MM.1S (cell line): ENCODE measurements around the gene EFCAB14.

Experiments
- CTCF ChIP-seq: fragments of 300-600 bp; sonication (generic); IDR thresholded peaks from 2 replicates; pipeline ENCODE4 v1.5.1; 2016; ENCODE audit warnings: antibody characterized with exemption, low read length, mixed read lengths
- EZH2 ChIP-seq: fragments of 300-600 bp; sonication (generic); optimal IDR thresholded peaks from 2 replicates; pipeline ENCODE3; 2017; ENCODE audit warnings: low read depth, mild to moderate bottlenecking, antibody characterized with exemption, low read length, mixed read lengths
- EZH2phosphoT487 ChIP-seq: fragments of 300-600 bp; sonication (generic); IDR thresholded peaks from 2 replicates; pipeline ENCODE4 v1.6.1; 2018; ENCODE audit warnings: antibody characterized with exemption, low read length

- no peak for TF ChIP-seq CTCF
- TF ChIP-seq EZH2phosphoT487 = no peak
- TF ChIP-seq EZH2 = no peak
These were observed 79.4 kb downstream of the EFCAB14 start for GRCh38 chr1:46639547-46639946.
